Dendritic cell treated with granulocyte-macrophage colony-stimulating factor and Interleukin-4, amounts not matched to agents 40 ng/mL and 50 ng/mL, for 4 days (primary cell): Measurements from ENCODE around the gene TRPM3.
"Not testable (repeated sequence)": the region's sequence is repeated elsewhere in the genome, so short reads cannot be mapped to it uniquely, and the experiment has no call there.

Source experiments
- H3K27ac Mint-ChIP-seq: one replicate; pipeline ENCODE4 v1.8.0; 2022; ENCODE audit warnings: mild to moderate bottlenecking, mixed read lengths
- H3K27me3 Mint-ChIP-seq: one replicate; pipeline ENCODE4 v1.8.0; 2022; ENCODE audit warnings: mild to moderate bottlenecking, mixed read lengths
- H3K36me3 Mint-ChIP-seq: one replicate; pipeline ENCODE4 v1.8.0; 2022; ENCODE audit warnings: low read depth, mixed read lengths
- H3K4me1 Mint-ChIP-seq: one replicate; pipeline ENCODE4 v1.8.0; 2022; ENCODE audit warnings: low read depth, mixed read lengths
- H3K4me3 Mint-ChIP-seq: one replicate; pipeline ENCODE4 v1.8.0; 2022; ENCODE audit warnings: mild to moderate bottlenecking, moderate library complexity, mixed read lengths
- H3K9me3 Mint-ChIP-seq: one replicate; pipeline ENCODE4 v1.8.0; 2022; ENCODE audit warnings: mixed read lengths
- intact Hi-C: fragments of 100-400 bp; cut with micrococcal nuclease; formaldehyde crosslinking; loops from one replicate; pipeline ENCODE4 v1.15.0; 2022

Gene TRPM3

DNA sequence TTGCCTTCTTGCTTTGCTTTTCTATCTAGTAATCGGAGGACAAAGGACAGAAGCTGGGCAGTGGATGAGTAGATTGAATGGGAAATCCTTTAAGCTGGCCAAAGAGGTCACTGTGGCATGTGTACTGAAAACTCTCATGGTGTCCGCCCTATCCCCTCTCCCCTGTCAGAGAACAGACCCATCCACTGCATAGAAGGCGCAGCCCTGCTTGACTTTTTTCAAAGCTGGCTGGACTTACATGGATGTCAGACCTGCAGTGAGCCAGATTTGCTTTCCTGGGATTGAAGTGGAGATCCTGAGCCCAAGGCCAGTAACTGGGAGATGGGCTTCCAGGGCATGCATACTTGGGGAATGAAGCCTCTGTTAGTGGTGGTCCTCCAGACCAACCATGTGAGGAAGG lies 329.5 kb downstream of the TRPM3 start:
- no peaks in the 10 kb centered on the region for H3K9me3 Mint-ChIP-seq
- H3K27me3 Mint-ChIP-seq, result no peaks in the 10 kb centered on the region
- H3K27ac Mint-ChIP-seq, result no peak overlapping the region
- no peaks in the 10 kb centered on the region for H3K4me1 Mint-ChIP-seq
- intact Hi-C loops, result loop anchor here (10.0 kb wide), 1 partner anchor 53 kb away; no protein-coding TSS in a partner anchor
- no peaks in the 10 kb centered on the region for H3K36me3 Mint-ChIP-seq
- no peak overlapping the region for H3K4me3 Mint-ChIP-seq

DNA sequence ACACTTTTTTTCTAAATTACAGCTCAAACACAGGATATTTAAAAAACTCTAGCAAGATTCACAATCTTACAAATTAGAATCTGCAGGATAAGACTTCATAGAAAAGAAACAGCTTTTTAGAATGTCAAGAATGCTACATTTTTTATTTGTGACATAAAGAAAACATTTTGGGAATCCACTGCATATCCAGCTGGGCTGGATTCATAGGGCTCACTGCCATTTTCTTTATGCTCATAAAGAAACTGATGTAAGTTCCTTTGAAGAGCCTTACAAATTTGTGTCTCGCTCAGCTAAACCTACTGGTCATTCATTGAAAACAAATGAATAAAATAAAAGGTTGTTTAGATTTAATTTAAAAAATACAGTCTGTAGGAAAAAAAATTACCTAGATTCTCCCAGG lies 332.3 kb downstream of the TRPM3 start:
- Mint-ChIP-seq H3K4me1 (no peaks in the 10 kb centered on the region), H3K27me3 (no peaks in the 10 kb centered on the region), H3K4me3 (no peak overlapping the region), H3K9me3 (no peaks in the 10 kb centered on the region), H3K27ac (no peak overlapping the region), H3K36me3 (no peaks in the 10 kb centered on the region)
- intact Hi-C loops, result no loop called here

DNA sequence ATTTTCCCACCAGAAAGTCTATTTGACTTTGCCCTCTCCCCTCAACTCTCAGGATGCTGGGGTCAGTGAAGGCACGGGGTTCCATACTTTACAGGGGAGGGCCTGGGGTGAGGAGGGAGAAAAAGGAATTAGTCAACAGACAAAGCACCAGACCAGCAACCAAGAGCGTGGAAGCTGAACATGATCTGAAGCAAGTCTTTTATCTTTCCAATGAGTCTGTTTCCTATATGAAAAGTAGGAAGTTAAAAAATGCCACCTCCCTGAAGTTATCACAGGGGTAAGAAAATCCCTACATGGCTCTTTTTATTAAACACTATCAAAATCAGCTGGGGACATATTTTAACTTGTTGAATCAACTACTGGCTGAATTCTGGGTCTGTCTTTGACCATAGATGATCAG lies 337.0 kb downstream of the TRPM3 start:
- Mint-ChIP-seq H3K27me3 (no peaks in the 10 kb centered on the region), H3K4me3 (no peak overlapping the region), H3K36me3 (no peaks in the 10 kb centered on the region), H3K27ac (no peak overlapping the region), H3K4me1 (no peaks in the 10 kb centered on the region), H3K9me3 (no peaks in the 10 kb centered on the region)
- intact Hi-C loops, result no loop called here

DNA sequence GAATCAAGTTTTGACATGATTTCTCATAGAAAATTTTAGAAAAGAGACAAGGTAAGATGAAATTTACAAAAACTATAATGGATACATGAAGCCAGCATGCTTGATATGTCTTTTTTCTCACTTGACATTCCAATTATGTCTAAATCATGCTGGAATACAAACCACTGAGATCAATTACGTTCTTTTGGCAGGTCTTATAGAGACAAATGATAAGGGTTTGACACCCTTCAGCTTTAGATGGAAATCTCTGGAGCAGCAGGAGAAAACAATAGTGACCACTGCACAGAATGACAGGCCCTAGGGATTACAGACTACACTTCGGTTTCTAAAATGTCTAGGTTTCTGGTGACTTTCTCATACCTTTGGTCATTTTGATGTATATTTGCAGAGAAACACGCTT lies 342.9 kb downstream of the TRPM3 start:
- Mint-ChIP-seq H3K27ac (no peak overlapping the region), H3K36me3 (no peaks in the 10 kb centered on the region), H3K4me3 (no peak overlapping the region), H3K4me1 (no peaks in the 10 kb centered on the region), H3K9me3 (no peaks in the 10 kb centered on the region), H3K27me3 (no peaks in the 10 kb centered on the region)
- intact Hi-C loops, result no loop called here

DNA sequence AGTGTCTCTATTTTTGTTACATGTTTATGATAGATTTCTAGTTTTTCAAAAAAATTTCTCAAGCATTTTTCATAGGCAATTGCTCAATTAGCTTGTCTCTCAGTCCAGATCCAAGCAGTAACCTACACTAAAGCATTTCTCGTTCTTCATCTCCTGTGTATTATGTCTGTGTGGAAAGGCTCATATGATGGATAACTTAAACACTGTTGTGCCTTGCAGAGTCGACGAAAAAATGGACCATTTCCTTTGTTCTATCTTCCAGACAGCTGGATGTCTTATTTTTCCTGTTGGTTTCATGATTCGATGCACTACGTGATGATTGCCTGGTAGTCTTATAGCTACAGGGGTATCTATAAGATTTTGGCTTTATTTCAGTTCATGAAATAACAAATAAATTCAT lies 347.8 kb downstream of the TRPM3 start:
- H3K4me3 Mint-ChIP-seq, result no peak overlapping the region
- no peaks in the 10 kb centered on the region for H3K27me3 Mint-ChIP-seq
- no peaks in the 10 kb centered on the region for H3K36me3 Mint-ChIP-seq
- no peaks in the 10 kb centered on the region for H3K4me1 Mint-ChIP-seq
- no peak overlapping the region for H3K27ac Mint-ChIP-seq
- H3K9me3 Mint-ChIP-seq, result no peaks in the 10 kb centered on the region
- intact Hi-C loops, result no loop called here

DNA sequence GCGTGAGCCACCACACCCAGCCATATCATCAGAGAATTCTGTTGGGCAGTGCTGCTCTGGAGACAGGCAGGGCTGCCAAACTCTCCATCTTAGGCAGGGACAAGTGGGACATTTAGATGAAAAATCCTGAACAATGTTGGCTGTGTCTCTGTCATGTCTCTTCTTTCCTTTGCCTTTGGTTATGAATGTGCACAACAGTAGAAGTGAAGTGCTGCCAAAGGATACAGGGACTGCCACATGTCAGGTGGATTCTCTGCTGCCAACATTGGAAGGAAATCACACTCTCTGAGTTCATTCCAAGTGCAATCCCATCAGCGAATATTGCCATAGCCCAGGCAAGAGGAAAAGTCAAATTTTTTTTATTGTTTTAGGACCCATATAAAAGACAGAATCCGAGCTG lies 348.8 kb downstream of the TRPM3 start:
- no peak overlapping the region for H3K27ac Mint-ChIP-seq
- intact Hi-C loops, result no loop called here
- no peak overlapping the region for H3K4me3 Mint-ChIP-seq
- H3K36me3 Mint-ChIP-seq, result no peaks in the 10 kb centered on the region
- H3K27me3 Mint-ChIP-seq, result no peaks in the 10 kb centered on the region
- H3K4me1 Mint-ChIP-seq, result no peaks in the 10 kb centered on the region
- no peaks in the 10 kb centered on the region for H3K9me3 Mint-ChIP-seq

DNA sequence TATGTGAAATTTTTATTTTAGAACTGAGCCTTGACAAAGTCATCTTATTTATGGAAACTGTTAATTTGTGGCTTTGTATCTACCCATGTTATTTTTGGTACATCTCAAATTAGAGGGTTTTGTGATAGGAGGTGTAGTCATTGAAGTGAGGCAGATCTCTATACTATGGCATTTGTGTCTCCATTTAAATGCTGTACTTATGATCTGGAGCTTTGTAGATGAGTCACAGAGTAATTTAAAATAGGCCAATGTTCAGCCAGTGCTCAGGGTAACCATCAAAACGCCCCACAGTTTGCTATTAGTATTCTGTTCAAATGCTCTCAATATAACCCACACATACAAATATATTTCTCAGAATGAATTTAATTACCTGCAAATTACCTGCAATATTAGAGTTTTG lies 355.5 kb downstream of the TRPM3 start:
- Mint-ChIP-seq H3K27ac (no peak overlapping the region), H3K27me3 (no peaks in the 10 kb centered on the region), H3K4me1 (no peaks in the 10 kb centered on the region), H3K4me3 (no peak overlapping the region), H3K36me3 (no peaks in the 10 kb centered on the region), H3K9me3 (no peaks in the 10 kb centered on the region)
- intact Hi-C loops, result no loop called here

DNA sequence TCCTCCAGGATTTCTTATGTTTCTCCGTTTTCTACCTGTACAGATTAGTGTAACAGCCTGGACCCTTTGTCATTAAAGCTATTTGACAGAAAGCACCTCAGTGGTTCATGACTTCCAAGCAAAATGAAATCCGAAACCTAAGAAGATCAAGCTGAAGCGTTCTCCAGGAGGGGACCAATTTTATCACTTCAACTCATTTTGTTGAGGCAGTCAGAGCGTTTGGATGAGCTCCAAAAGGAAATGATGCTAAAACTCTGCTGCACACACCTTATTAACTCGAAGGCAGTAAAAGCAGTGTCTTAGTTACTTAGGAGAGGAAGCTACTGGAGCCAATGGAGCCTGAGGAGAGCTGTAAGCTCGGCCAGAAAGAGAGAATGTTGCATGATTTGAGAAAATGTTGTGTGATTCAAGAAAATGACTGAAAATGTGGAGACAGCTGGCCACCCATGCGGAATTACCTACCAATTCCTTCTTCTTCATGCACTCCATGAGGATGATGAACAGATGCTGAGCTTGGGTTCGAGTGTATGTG lies 360.2 kb downstream of the TRPM3 start:
- H3K9me3 Mint-ChIP-seq, result peaks cover 6% of the 10 kb centered on the region

GRCh38 chr9:70760228-70760627 lies 361.2 kb downstream of the TRPM3 start:
- H3K9me3 Mint-ChIP-seq, result peaks cover 9% of the 10 kb centered on the region
- H3K36me3 Mint-ChIP-seq, result no peaks in the 10 kb centered on the region
- no peak overlapping the region for H3K4me3 Mint-ChIP-seq
- H3K27ac Mint-ChIP-seq, result no peak overlapping the region
- no peaks in the 10 kb centered on the region for H3K4me1 Mint-ChIP-seq
- H3K27me3 Mint-ChIP-seq, result no peaks in the 10 kb centered on the region
- intact Hi-C loops, result no loop called here

More for the DNA sequence above, 360.2 kb downstream of the TRPM3 start:
- Mint-ChIP-seq H3K4me1 (no peaks in the 10 kb centered on the region), H3K4me3 (no peak overlapping the region), H3K36me3 (no peaks in the 10 kb centered on the region), H3K27me3 (no peaks in the 10 kb centered on the region), H3K27ac (no peak overlapping the region)
- intact Hi-C loops, result no loop called here

GRCh38 chr9:70753311-70753710 lies 368.1 kb downstream of the TRPM3 start:
- Mint-ChIP-seq H3K4me1 (no peaks in the 10 kb centered on the region), H3K4me3 (no peak overlapping the region), H3K27me3 (no peaks in the 10 kb centered on the region), H3K27ac (no peak overlapping the region), H3K9me3 (peaks cover 18% of the 10 kb centered on the region), H3K36me3 (no peaks in the 10 kb centered on the region)
- intact Hi-C loops, result no loop called here

GRCh38 chr9:70749066-70749465 lies 372.4 kb downstream of the TRPM3 start:
- Mint-ChIP-seq H3K9me3 (peaks cover 8% of the 10 kb centered on the region), H3K4me3 (no peak overlapping the region), H3K36me3 (no peaks in the 10 kb centered on the region), H3K27ac (no peak overlapping the region), H3K4me1 (no peaks in the 10 kb centered on the region), H3K27me3 (no peaks in the 10 kb centered on the region)
- intact Hi-C loops, result no loop called here

DNA sequence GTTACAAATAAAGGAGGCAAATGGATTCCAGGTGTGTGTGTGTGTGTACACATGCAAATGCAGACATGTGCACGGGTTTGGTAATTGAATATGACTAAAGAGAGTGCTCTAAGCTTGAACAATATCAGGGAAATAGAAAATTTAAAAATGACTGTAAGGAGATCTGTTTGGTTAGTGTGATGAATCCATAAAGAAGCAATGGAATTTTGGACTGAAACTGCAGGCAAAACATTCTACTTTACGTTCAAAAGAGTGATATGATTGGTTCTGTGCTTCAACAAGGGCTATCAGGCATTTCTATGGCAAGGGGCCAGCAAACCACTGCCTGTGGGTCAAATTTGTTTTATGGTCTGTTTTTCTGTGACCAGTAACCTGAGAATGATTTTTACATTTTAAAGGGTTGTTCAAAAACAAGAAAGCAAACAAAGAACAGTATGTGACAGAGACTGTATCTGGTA lies 374.1 kb downstream of the TRPM3 start:
- Mint-ChIP-seq H3K36me3 (no peaks in the 10 kb centered on the region), H3K9me3 (peaks cover 8% of the 10 kb centered on the region), H3K27me3 (no peaks in the 10 kb centered on the region), H3K4me3 (no peak overlapping the region), H3K27ac (no peak overlapping the region), H3K4me1 (no peaks in the 10 kb centered on the region)
- intact Hi-C loops, result no loop called here

- Mint-ChIP-seq H3K9me3 (peaks cover 8% of the 10 kb centered on the region), H3K36me3 (no peaks in the 10 kb centered on the region), H3K4me1 (no peaks in the 10 kb centered on the region), H3K27ac (no peak overlapping the region), H3K4me3 (no peak overlapping the region), H3K27me3 (no peaks in the 10 kb centered on the region)
- intact Hi-C loops, result no loop called here
Observed at GRCh38 chr9:70746760-70747159, 374.7 kb downstream of the TRPM3 start.

DNA sequence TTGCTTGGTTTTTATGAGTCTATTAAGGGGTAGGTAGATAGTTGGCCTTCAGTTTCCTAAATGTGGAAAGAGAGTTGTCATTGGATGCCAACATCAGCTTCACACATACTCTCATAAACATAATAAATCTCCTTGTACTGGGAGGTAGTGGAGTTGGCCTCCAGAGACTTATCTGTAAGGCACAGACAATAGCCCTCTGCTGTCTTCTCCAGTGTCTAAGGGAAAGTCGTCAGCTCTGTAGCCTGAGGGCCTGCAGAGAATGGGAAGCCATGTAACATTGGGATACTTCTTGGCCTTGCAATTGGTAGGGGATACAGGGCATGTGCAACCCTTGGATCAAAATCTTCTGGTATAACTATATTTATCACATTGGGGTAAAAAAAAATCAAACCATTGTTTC lies 375.1 kb downstream of the TRPM3 start:
- no peaks in the 10 kb centered on the region for H3K4me1 Mint-ChIP-seq
- no peak overlapping the region for H3K4me3 Mint-ChIP-seq
- H3K27ac Mint-ChIP-seq, result no peak overlapping the region
- no peaks in the 10 kb centered on the region for H3K27me3 Mint-ChIP-seq
- peaks cover 8% of the 10 kb centered on the region for H3K9me3 Mint-ChIP-seq
- intact Hi-C loops, result no loop called here
- no peaks in the 10 kb centered on the region for H3K36me3 Mint-ChIP-seq

DNA sequence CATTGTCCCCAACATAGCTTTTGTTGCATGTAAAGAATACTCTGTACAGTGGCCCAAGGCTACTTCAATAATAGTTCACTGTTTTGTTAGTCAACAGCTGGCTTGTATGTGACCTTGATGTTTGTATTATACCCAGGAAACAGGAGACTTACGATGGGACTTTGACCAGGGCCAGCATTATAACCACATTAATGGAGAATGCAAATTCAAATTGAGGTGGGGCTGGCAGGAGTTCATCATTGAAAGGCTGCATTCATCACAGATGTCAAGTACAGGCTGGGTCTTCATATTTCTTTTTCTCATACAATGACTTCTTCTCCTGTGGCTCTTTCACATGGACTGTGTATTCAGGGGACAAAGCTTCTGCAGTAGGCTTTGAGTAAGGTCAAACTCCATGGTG lies 396.6 kb downstream of the TRPM3 start:
- H3K9me3 Mint-ChIP-seq, H3K27me3 Mint-ChIP-seq, intact Hi-C loops, H3K36me3 Mint-ChIP-seq, H3K4me3 Mint-ChIP-seq, H3K4me1 Mint-ChIP-seq, H3K27ac Mint-ChIP-seq: not testable (repeated sequence)
